IPS DF 4.7 (cell line): ENCODE results near the gene TTC21A.

Experiments
- DNase-seq: peaks from one replicate; pipeline ENCODE4 v3.0.0-alpha.2; 2013; ENCODE audit warnings: low spot score; ENCODE audit errors: extremely low read depth

The TTC21A gene

GRCh38 chr3:39177708-39178332 is 70.3 kb downstream of the TTC21A start:
- DNase-seq = no peak

DNA sequence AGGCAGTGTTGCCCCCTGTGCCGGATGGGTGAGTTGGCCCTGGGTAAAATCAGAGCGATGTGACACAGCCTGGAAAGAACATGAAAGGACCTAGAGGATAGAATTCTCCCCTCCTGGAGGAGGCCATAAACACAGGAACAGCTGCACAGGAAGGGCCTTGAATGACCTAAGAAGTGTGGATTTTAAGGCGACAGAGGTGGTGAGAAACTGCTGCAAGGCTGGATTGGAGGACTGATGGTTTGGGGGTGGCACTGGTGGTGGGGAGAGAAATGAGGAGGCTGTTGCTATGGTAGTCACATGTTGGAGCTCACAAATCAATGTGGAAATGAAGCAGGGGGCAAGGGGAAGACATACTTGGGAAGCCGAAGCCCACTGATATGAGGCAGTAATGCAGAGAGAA is 71.1 kb downstream of the TTC21A start:
- DNase-seq = no peak

DNA sequence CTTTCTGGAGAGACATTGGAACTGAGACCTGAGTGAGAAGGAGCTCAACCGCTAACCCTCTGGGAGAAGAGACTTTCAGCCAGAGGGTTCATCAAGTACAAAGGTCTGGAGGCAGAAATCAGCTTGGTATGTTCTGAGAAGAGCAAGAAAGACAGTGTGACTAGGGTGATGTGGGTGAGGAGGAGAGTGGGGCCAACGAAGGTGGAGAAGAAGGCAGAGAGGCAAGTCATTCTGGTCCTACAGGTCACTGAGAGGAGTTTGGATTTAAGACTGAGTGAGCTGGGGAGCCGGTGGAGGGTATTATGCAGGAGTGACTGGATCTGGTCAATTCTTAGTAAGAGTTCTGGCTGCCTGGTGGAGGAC is 72.7 kb downstream of the TTC21A start:
- DNase-seq = no peak

DNA sequence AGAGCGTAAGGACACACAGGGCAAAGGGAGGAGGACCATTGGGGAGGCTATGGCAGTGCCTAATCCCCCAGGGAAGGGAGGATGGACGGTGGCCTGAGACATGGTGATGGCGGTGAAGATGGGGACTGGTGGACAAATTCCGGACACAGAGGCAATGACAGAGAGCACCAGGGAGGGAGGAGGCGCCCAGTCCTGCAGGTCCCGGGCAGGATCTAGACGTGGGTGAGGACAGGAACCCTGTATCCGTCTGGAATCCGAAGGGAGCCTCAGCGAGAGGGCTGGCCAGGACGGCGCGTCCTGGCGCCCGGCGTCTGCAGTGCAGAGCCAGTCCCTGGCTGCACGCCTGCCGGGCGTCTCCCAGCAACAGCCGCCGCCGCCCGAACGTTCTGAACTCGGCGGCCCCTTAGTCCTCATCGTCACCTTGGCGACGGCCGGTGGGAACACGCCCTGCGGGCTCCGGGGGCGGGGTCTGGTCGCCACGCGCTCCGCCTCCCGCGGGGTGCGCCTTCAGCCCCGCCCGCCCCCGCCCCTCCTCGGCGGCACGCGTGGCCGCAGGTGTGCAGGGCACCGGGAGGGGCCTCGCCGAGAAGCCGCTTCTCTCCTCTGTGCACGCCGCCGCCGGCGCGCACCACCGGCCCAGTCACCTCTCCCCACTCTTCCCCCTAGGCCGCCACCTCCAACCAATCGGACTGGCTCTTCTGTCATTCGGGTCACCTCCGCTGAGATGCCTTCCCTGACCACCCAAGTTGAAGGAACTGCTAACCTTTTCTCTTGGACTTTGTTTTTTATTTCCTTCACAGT is 73.3 kb downstream of the TTC21A start:
- no peak for DNase-seq

GRCh38 chr3:39181408-39182335 is 74.2 kb downstream of the TTC21A start:
- no peak for DNase-seq

DNA sequence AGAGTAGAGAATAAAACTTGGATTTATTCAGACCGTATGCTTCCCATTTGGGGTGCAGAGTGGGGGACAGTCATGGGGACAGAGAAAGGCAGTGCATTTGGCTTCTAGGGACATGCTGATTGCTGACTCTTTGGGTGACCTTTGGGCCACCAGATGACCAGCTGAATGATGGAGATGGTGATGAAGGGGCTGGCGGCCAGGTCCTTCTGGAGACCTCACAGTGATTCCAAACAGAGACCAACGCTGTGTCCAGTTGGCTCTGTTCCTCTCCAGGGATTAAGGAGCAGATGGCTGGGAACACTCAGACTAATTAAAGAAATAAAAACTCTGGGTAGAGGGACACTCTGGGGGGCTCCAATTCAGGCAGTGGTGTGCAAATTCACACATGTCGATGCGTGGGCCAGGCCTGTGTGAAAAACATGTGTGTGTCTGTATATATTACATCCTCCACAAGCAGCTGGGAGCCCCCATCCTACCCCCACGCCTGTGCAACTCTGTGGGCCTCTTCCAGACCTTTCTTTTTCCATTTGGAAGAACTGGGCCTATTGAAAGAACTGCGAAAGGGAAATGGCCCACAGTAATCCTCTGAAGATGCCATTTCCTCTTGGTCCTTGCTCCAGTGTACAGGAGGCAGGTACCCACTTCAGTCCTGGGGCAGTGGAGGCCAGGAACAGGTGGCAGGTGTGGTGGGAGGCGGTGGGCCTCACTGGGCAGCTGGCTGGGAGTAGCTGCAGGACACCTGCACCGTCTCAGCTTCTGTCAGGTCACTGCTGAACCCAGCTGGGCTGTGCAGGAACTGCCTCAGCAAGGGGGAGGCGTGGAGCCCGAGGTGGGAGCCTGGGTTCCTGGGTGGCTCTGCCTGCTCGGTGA is 76.0 kb downstream of the TTC21A start:
- DNase-seq = no peak

DNA sequence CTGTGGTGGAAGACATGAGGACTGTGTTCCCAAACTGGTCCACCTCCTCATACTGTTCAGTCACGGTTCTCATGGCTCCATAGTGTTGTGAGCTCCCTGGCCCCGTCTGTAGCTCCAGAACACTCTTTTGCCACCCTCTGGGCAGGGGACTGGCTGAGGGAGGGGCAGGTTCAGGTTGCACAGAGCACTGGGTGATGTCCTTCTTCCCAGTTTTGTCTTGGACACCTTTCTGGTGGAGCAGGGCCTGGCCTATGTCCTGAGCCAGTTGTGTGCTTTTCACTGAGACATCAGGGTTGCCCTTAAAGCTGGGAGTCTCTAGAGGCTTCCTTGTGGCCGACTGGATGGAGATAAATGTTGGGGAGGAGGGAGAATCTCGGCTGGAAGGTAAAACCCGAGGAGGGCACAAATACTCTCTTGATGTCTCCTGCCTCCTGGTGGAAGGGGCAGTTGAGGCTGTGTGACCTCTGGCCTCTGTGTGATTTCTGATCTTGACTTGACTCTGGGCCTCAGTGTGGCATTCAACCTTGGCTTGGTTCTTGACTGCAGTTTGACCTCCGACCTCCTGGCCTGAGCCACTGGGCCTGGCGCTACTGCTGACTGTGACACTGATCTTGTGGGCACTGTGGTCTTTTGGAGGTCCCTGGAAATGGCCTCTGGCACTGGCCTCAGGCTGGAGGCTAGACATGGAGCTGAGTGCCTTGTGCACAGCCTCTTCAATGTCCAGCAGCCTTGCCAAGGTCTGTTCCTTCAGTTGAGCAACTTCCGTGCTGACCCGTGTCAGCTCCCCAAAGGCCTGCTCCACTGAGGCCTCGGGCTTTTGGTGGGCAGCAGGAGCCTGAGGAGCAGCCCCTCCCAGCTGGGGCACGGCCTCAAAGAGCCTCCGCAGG is 76.8 kb downstream of the TTC21A start:
- DNase-seq = no peak

GRCh38 chr3:39184968-39185285 is 77.4 kb downstream of the TTC21A start:
- no peak for DNase-seq

- no peak for DNase-seq
Observed at GRCh38 chr3:39185326-39185958, 78.0 kb downstream of the TTC21A start.

DNA sequence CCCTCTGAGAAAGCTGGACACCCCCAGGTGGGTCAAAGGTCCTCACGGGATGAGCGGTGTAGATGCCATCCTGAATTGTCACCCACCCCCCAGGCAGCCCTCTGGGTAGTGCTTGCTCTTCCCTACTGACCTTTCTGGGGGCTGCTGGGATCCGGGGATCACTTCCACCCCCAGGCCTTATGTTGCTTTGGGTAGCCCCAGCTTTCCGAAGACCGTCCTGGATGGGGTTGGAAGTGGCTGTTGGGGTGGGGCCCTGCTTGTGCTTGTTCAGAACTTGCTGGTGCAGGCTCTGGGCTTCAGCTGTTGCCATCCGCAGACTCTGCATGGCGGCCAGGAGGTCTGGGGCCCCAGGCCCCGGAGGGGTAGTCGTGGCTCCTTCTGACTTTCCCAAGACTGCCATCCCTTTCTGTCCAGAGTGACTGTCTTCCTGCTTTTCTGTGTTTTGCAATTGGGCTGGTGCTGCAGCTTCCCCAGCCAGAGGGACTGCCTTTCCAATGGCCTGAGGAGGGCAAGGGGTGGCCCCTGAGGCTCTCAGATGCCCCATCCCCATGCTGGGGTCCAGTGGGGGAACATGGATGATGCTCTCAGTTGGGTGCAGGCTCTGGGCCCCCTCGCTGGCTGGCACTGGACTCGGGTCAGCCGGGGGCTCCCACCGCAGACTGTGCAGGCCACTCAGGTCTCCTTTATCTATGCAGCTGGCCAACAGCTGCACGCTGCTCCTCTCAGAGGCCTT is 78.6 kb downstream of the TTC21A start:
- DNase-seq = no peak

GRCh38 chr3:39186692-39187151 is 79.2 kb downstream of the TTC21A start:
- no peak for DNase-seq

- DNase-seq = no peak
Observed at GRCh38 chr3:39187372-39188155, 80.1 kb downstream of the TTC21A start.
